K562 (cell line): ENCODE data around the gene C11orf42. TPM values are rescaled to one million over a fixed set of nuclear protein-coding genes. Genes with fewer than 3 reads are reported as not detected.

Experiments
- CHD2 ChIP-seq: IDR thresholded peaks from 2 replicates; pipeline ENCODE4 v1.6.1; 2011; ENCODE audit warnings: low read depth, low read length
- MCM3 ChIP-seq: fragments of 450-650 bp; IDR thresholded peaks from 2 replicates; pipeline ENCODE4 v1.6.1; 2016
- MED1 ChIP-seq: sonication (generic); formaldehyde crosslinking; IDR thresholded peaks from 2 replicates; pipeline ENCODE4 v1.8.1; 2023; ENCODE audit warnings: missing genetic modification reagents, borderline replicate concordance
- MTA3 ChIP-seq: fragments of 450-650 bp; formaldehyde crosslinking; IDR thresholded peaks from 2 replicates; pipeline ENCODE4 v1.6.1; 2017; ENCODE audit warnings: mild to moderate bottlenecking, borderline replicate concordance
- MXI1 ChIP-seq: IDR thresholded peaks from 2 replicates; pipeline ENCODE4 v1.6.1; 2011; ENCODE audit warnings: low read depth, mild to moderate bottlenecking, improper control_type of control experiment, low read length
- MYBL2 ChIP-seq, 2 experiments: fragments of 450-650 bp in 1 of 2; sonication (generic) in 1 of 2; formaldehyde crosslinking in 1 of 2; IDR thresholded peaks; 2 replicates each; pipeline versions ENCODE4 v1.6.1 to v1.8.1; 2017 to 2022; ENCODE audit warnings: borderline replicate concordance in 1 of 2, inconsistent platforms in 1 of 2, low read depth in 1 of 2, mild to moderate bottlenecking in 1 of 2, missing genetic modification reagents in 1 of 2, moderate library complexity in 1 of 2
- NEUROD1 ChIP-seq: fragments of 150-350 bp; IDR thresholded peaks from 2 replicates; pipeline ENCODE4 v1.6.1; 2014; ENCODE audit warnings: borderline replicate concordance, low read length, low read depth; ENCODE audit not compliant: partially characterized antibody
- NFE2 ChIP-seq: IDR thresholded peaks from 2 replicates; pipeline ENCODE4 v1.6.1; 2014; ENCODE audit warnings: antibody characterized with exemption, low read depth
- OTX1 ChIP-seq: fragments of 450-650 bp; formaldehyde crosslinking; IDR thresholded peaks from 2 replicates; pipeline ENCODE4 v1.4.0; 2022; ENCODE audit warnings: mild to moderate bottlenecking
- PHB ChIP-seq: fragments of 250-450 bp; sonication (Bioruptor Pico); IDR thresholded peaks from 2 replicates; pipeline ENCODE4 v1.5.0; 2021
- TGIF2 ChIP-seq: sonication (generic); formaldehyde crosslinking; IDR thresholded peaks from 2 replicates; pipeline ENCODE4 v1.8.1; 2022; ENCODE audit warnings: mild to moderate bottlenecking, missing genetic modification reagents, moderate library complexity
- ZNF121 ChIP-seq: sonication (generic); formaldehyde crosslinking; conservative IDR thresholded peaks from 2 replicates; pipeline ENCODE4 v1.8.0; 2022; ENCODE audit warnings: missing genetic modification reagents
- ZNF239 ChIP-seq: fragments of 250-450 bp; sonication (Bioruptor Pico); IDR thresholded peaks from 2 replicates; pipeline ENCODE4 v1.4.0; 2020; ENCODE audit warnings: mild to moderate bottlenecking
- ZNF41 ChIP-seq: fragments of 250-450 bp; sonication (Bioruptor Pico); conservative IDR thresholded peaks from 2 replicates; pipeline ENCODE4 v1.4.0; 2020; ENCODE audit warnings: mild to moderate bottlenecking
- polyA plus RNA-seq, 8 experiments: library from polyadenylated mRNA; depleted of rRNA in 4 of 8; stranded (reverse) in 5 of 8; unstranded in 3 of 8; fragments of >200 nt; fragmentation: Nextera tagmentation in 2 of 8; fragmentation: Illumina TruSeq in 1 of 8; extraction: Ambion mirVana in 2 of 8; extraction: Trizol in 1 of 8; gene quantifications; 2 replicates each; pipeline versions ENCODE4 v1.2.1 to v1.2.3, GENCODE V29; 2011 to 2014; ENCODE audit warnings: inconsistent platforms in 1 of 8, missing spikeins in 1 of 8
- total RNA-seq, 7 experiments: library from RNA; depleted of rRNA in 6 of 7; stranded (reverse); fragments of >200 nt in 6 of 7; fragmentation: Illumina TruSeq in 2 of 7; extraction: Trizol in 2 of 7; gene quantifications; 2 replicates each; pipeline versions ENCODE4 v1.2.1 to v1.2.3, GENCODE V29; 2011 to 2021; ENCODE audit warnings: low replicate concordance in 1 of 7
- TF ChIP-seq, protein P1 (sequence below): sonication (generic); formaldehyde crosslinking; IDR thresholded peaks from 2 replicates; pipeline ENCODE4 v1.8.0; 2022; ENCODE audit warnings: missing genetic modification reagents, mild to moderate bottlenecking, moderate library complexity, borderline replicate concordance
- TF ChIP-seq, protein P2 (sequence below): fragments of 450-650 bp; IDR thresholded peaks from 2 replicates; pipeline ENCODE4 v1.6.1; 2016; ENCODE audit warnings: low read depth
- TF ChIP-seq, protein P3 (sequence below), 3 experiments: fragments of 200-800 bp in 1 of 3; sonication (Bioruptor generic) in 1 of 3; sonication (generic) in 1 of 3; formaldehyde crosslinking in 1 of 3; IDR thresholded peaks; 2 replicates each; pipeline versions ENCODE4 v1.6.1 to v1.8.0; 2016 to 2022; ENCODE audit warnings: mild to moderate bottlenecking in 2 of 3, missing compliant biosample characterization in 2 of 3, missing genetic modification characterization in 2 of 3, missing genetic modification reagents in 1 of 3

C11orf42 gene
- total and polyA plus RNA-seq, 9 of the 15 experiments (the other 6 are each of a cell fraction or from before 2014, with no cell fraction given), result not detected

DNA sequence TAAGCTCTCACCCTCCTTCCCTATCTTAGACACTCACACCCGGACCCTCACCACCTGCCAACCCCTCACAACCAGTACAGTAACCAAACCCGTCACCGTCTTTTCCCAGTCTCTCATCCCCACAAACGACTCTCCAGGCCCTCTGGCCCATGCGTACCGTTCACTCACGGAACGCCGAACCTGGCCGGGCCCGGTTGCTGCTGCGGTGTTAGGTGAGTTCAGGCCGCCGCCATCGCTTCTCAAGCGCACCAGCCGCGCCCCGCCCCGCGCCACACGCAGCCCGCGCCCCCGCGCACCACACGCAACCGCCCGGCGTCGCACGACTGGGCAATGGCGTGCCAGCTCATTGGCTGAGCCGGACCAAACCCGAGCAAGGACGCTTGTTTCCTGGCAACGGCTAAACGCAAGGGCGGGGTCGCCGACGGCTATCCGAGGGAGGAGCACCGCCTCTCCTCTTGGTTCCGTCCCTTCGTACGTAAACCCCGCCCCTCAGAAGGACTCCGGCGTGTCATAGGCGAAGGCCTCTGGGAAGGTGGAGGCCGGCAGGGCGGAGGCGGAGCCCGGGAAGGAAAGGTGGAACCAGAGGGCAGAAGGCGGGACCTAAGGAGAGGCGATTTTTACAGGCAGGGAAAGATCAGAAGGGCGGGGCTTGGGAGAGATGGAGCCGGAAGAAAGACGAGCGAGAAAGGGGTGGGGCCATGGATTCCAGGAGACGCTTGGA is 29.2 kb downstream of the C11orf42 start, which contains the start of gene FHIP1B (continued):
- TF ChIP-seq, protein P1, sequence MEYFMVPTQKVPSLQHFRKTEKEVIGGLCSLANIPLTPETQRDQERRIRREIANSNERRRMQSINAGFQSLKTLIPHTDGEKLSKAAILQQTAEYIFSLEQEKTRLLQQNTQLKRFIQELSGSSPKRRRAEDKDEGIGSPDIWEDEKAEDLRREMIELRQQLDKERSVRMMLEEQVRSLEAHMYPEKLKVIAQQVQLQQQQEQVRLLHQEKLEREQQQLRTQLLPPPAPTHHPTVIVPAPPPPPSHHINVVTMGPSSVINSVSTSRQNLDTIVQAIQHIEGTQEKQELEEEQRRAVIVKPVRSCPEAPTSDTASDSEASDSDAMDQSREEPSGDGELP (CRISPR knock-in tag), result no peak; the same call in 1 of the 2 replicates
- TF ChIP-seq PHB (CRISPR knock-in tag), result no peak
- TF ChIP-seq, protein P2, sequence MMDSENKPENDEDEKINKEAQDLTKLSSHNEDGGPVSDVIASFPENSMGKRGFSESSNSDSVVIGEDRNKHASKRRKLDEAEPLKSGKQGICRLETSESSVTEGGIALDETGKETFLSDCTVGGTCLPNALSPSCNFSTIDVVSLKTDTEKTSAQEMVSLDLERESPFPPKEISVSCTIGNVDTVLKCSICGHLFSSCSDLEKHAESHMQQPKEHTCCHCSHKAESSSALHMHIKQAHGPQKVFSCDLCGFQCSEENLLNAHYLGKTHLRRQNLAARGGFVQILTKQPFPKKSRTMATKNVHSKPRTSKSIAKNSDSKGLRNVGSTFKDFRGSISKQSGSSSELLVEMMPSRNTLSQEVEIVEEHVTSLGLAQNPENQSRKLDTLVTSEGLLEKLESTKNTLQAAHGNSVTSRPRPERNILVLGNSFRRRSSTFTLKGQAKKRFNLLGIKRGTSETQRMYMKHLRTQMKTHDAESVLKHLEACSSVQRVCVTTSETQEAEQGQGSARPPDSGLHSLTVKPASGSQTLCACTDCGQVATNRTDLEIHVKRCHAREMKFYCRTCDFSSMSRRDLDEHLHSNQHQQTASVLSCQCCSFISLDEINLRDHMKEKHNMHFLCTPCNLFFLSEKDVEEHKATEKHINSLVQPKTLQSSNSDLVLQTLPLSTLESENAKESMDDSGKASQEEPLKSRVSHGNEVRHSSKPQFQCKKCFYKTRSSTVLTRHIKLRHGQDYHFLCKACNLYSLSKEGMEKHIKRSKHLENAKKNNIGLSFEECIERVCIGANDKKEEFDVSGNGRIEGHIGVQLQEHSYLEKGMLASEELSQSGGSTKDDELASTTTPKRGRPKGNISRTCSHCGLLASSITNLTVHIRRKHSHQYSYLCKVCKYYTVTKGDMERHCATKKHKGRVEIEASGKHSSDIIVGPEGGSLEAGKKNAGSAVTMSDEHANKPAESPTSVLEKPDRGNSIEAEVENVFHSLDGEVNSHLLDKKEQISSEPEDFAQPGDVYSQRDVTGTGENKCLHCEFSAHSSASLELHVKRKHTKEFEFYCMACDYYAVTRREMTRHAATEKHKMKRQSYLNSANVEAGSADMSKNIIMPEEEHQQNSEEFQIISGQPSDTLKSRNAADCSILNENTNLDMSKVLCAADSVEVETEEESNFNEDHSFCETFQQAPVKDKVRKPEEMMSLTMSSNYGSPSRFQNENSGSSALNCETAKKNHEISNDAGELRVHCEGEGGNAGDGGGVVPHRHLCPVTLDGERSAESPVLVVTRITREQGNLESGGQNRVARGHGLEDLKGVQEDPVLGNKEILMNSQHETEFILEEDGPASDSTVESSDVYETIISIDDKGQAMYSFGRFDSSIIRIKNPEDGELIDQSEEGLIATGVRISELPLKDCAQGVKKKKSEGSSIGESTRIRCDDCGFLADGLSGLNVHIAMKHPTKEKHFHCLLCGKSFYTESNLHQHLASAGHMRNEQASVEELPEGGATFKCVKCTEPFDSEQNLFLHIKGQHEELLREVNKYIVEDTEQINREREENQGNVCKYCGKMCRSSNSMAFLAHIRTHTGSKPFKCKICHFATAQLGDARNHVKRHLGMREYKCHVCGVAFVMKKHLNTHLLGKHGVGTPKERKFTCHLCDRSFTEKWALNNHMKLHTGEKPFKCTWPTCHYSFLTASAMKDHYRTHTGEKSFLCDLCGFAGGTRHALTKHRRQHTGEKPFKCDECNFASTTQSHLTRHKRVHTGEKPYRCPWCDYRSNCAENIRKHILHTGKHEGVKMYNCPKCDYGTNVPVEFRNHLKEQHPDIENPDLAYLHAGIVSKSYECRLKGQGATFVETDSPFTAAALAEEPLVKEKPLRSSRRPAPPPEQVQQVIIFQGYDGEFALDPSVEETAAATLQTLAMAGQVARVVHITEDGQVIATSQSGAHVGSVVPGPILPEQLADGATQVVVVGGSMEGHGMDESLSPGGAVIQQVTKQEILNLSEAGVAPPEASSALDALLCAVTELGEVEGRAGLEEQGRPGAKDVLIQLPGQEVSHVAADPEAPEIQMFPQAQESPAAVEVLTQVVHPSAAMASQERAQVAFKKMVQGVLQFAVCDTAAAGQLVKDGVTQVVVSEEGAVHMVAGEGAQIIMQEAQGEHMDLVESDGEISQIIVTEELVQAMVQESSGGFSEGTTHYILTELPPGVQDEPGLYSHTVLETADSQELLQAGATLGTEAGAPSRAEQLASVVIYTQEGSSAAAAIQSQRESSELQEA, result no peak
- TF ChIP-seq TGIF2 (CRISPR knock-in tag), result no peak
- no peak; the same call in 1 of the 2 replicates for TF ChIP-seq CHD2
- 0 out of 2 replicates have a peak, but pooled peaks have one; percentile 15 for TF ChIP-seq NFE2
- no peak for TF ChIP-seq ZNF239
- no peak for TF ChIP-seq MCM3
- TF ChIP-seq MTA3, result 0 out of 2 replicates have a peak, but pooled peaks have one; percentile 55
- no peak for TF ChIP-seq MED1 (CRISPR knock-in tag)
- TF ChIP-seq OTX1 (CRISPR knock-in tag), result no peak; the same call in 1 of the 2 replicates
- TF ChIP-seq MYBL2 (IDR thresholded peaks at IDR 0.05; ENCODE audit: low read depth), result no peak
- TF ChIP-seq MYBL2 (CRISPR knock-in tag; IDR thresholded peaks at IDR 0.05; ENCODE audit: borderline replicate concordance), result no peak
- peak; percentile 89 for TF ChIP-seq MXI1
- TF ChIP-seq, protein P3, sequence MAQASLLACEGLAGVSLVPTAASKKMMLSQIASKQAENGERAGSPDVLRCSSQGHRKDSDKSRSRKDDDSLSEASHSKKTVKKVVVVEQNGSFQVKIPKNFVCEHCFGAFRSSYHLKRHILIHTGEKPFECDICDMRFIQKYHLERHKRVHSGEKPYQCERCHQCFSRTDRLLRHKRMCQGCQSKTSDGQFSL (CRISPR knock-in tag; IDR thresholded peaks at IDR 0.05), result no peak
- TF ChIP-seq, protein P3 (tag; IDR thresholded peaks at IDR 0.05), result no peak
- TF ChIP-seq NEUROD1, result peak; percentile 19
- TF ChIP-seq ZNF121 (CRISPR knock-in tag), result no peak
- TF ChIP-seq ZNF41 (CRISPR knock-in tag), result no peak
